ENCODE data around the gene NPHP4. TPM values are rescaled to one million over a fixed set of nuclear protein-coding genes. Genes with fewer than 3 reads are reported as not detected.
A peak's percentile ranks its signal among the peaks of the same experiment; 100 is the strongest.

The NPHP4 gene
- total and polyA plus RNA-seq, 9 of the 15 experiments (the other 6 are each of a cell fraction or from before 2014, with no cell fraction given): 0.52 to 26.2 (median 6.7) TPM

GRCh38 chr1:5992026-5992813 lies at the start of gene NPHP4 (continued):
- TF ChIP-seq ATF2 (CRISPR knock-in tag; IDR thresholded peaks at IDR 0.05): no peak
- TF ChIP-seq ZNF263 (CRISPR knock-in tag; IDR thresholded peaks at IDR 0.05; ENCODE audit: borderline replicate concordance): no peak; the same call in 1 of the 2 replicates
- no peak for TF ChIP-seq KLF1 (tag; IDR thresholded peaks at IDR 0.05)
- no peak for TF ChIP-seq ZKSCAN8 (CRISPR knock-in tag; IDR thresholded peaks at IDR 0.05)
- peak; percentile 91; the same call in 1 of the 2 replicates for TF ChIP-seq E2F1 (CRISPR knock-in tag; IDR thresholded peaks at IDR 0.05)
- TF ChIP-seq PRMT5 (CRISPR knock-in tag; IDR thresholded peaks at IDR 0.05): 0 out of 2 replicates have a peak, but pooled peaks have one; percentile 45
- TF ChIP-seq LCOR (CRISPR knock-in tag; IDR thresholded peaks at IDR 0.05): no peak; the same call in 1 of the 2 replicates
- TF ChIP-seq HDAC3 (IDR thresholded peaks at IDR 0.05; ENCODE audit: borderline replicate concordance, partially characterized antibody): no peak
- peak; percentile 22; the same call in 1 of the 2 replicates for TF ChIP-seq GABPB1 (CRISPR knock-in tag; IDR thresholded peaks at IDR 0.05)
- TF ChIP-seq TGIF2 (CRISPR knock-in tag; IDR thresholded peaks at IDR 0.05): no peak
- no peak; the same call in none of the 2 replicates for TF ChIP-seq EGR1 (conservative IDR thresholded peaks at IDR 0.05)
- TF ChIP-seq, protein P1, sequence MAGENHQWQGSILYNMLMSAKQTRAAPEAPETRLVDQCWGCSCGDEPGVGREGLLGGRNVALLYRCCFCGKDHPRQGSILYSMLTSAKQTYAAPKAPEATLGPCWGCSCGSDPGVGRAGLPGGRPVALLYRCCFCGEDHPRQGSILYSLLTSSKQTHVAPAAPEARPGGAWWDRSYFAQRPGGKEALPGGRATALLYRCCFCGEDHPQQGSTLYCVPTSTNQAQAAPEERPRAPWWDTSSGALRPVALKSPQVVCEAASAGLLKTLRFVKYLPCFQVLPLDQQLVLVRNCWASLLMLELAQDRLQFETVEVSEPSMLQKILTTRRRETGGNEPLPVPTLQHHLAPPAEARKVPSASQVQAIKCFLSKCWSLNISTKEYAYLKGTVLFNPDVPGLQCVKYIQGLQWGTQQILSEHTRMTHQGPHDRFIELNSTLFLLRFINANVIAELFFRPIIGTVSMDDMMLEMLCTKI (IDR thresholded peaks at IDR 0.05; ENCODE audit: partially characterized antibody): no peak
- TF ChIP-seq RBBP5 (IDR thresholded peaks at IDR 0.05; ENCODE audit: borderline replicate concordance, insufficient read depth, low read length, poor library complexity, severe bottlenecking): peak; percentile 97
- TF ChIP-seq HOMEZ (CRISPR knock-in tag; IDR thresholded peaks at IDR 0.05): no peak
- TF ChIP-seq ZNF584 (CRISPR knock-in tag; IDR thresholded peaks at IDR 0.05; ENCODE audit: low read depth): no peak
- TF ChIP-seq ETV5 (CRISPR knock-in tag; IDR thresholded peaks at IDR 0.05; ENCODE audit: low read depth): no peak
- TF ChIP-seq CREB1 (IDR thresholded peaks at IDR 0.05): peak; percentile 92
- peak; percentile 95 for TF ChIP-seq CREB1 (CRISPR knock-in tag; IDR thresholded peaks at IDR 0.05)
- no peak for TF ChIP-seq IRF1 (CRISPR knock-in tag; IDR thresholded peaks at IDR 0.05; ENCODE audit: borderline replicate concordance)
- TF ChIP-seq NR4A1 (CRISPR knock-in tag; IDR thresholded peaks at IDR 0.05): no peak
- no peak for TF ChIP-seq NR4A1 (tag; IDR thresholded peaks at IDR 0.05)
